ENCODE measurements around the gene TCF15.

DNA sequence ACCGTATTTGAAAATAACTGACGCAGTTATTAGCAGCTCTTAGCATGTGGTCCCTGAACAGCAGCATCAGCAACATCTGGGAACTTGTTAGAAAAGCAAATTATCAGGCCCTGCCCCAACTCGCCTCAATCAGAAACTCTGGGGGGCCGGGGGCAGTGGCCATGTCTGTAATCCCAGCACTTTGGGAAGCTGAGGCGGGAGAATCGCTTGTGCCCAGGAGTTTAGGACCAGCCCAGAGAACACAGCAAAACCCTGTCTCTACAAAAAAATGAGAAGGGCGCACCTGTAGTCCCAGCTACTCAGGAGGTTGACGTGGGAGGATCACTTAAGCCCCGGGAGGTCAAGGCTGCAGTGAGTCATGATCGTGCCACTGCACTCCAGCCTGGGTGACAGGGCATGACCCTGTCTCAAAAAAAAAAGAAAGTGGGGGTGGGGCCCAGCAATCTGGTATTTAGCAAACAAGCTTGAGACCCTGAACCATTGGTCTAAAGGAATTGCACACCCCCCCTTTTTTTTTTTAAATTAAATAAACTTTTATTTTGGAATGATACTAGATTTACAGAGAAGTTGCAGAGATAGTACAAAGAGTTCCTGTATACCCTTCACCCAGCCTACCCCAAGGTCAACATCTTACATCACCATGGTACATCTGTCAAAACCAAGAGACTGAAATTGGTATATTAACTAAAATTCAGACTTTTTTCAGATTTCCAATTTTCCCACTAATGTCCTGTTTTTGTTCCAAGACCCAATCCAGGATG lies 36.2 kb upstream of the TCF15 start:
- TF ChIP-seq POLR2A (IDR thresholded peaks at IDR 0.05), result no peak
- no peak for TF ChIP-seq CTCF (IDR thresholded peaks at IDR 0.05)

Measured in upper lobe of left lung (tissue), 4 donors.